RWPE2 (cell line): ENCODE data around the gene PARL.

ENCODE experiments used
- ATAC-seq: fragments of 200-7000 bp; cut with Tn5 transposase; 3 replicates; pipeline ENCODE4 v1.9.1; 2021; ENCODE audit warnings: low read depth
- DNase-seq: peaks from one replicate; pipeline ENCODE4 v3.0.0-alpha.2; 2020; ENCODE audit warnings: low spot score
- H3K27ac ChIP-seq: fragments of 450-650 bp; 2 replicates; pipeline ENCODE4 v1.5.1; 2017; ENCODE audit warnings: mild to moderate bottlenecking; ENCODE audit not compliant: poor library complexity, severe bottlenecking
- H3K27me3 ChIP-seq: fragments of 250-450 bp; sonication (Bioruptor Pico); 2 replicates; pipeline ENCODE4 v1.5.1; 2021; ENCODE audit warnings: mild to moderate bottlenecking, moderate library complexity; ENCODE audit not compliant: insufficient read depth, poor library complexity, severe bottlenecking
- H3K36me3 ChIP-seq: fragments of 250-450 bp; sonication (Bioruptor Pico); 2 replicates; pipeline ENCODE4 v1.5.1; 2020; ENCODE audit warnings: low read depth, mild to moderate bottlenecking, moderate library complexity
- H3K4me1 ChIP-seq: fragments of 250-450 bp; sonication (Bioruptor Pico); 2 replicates; pipeline ENCODE4 v1.5.1; 2021; ENCODE audit warnings: mild to moderate bottlenecking, moderate library complexity; ENCODE audit not compliant: insufficient read depth, poor library complexity, severe bottlenecking
- H3K4me3 ChIP-seq: fragments of 250-450 bp; sonication (Bioruptor Pico); 2 replicates; pipeline ENCODE4 v1.5.1; 2021; ENCODE audit warnings: mild to moderate bottlenecking, moderate library complexity; ENCODE audit not compliant: severe bottlenecking
- H3K9me3 ChIP-seq: fragments of 250-450 bp; sonication (Bioruptor Pico); 2 replicates; pipeline ENCODE4 v1.5.1; 2021; ENCODE audit warnings: mild to moderate bottlenecking, moderate library complexity; ENCODE audit not compliant: severe bottlenecking
- CTCF ChIP-seq: fragments of 450-650 bp; IDR thresholded peaks from one replicate; pipeline ENCODE4 v1.5.1; 2017; ENCODE audit warnings: mild to moderate bottlenecking, moderate library complexity; ENCODE audit not compliant: poor library complexity, severe bottlenecking

Gene PARL

DNA sequence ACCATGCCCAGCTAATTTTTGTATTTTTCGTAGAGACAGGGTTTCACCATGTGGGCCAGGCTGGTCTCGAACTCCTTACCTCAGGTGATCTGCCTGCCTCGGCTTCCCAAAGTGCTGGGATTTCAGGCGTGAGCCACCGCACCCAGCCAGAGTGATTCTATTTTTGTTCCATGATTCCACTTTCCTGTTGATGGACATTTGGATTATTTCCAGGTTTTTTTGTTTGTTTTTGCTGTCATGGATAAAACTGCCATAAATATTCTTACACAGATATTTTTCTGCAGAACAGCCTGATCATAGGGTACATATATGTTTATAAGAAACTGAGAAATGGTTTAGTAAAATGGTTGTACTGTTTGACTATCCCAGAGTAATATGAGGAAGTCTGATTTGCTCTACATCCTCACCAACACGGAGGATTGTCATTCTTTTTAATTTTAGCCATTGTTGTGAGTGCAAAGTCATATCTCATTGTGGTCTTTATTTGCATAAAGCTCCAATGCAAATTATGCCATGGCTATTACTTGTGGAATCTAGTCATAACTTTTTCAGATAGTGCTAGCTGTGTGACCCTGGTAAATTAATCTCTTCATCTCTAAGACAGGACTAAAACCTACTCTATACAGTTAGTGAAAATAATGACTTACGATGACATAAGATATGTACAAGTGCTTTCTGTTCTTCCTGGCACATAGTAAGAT, 102.0 kb downstream of the PARL start:
- Histone ChIP-seq H3K4me1 (no peaks in the 10 kb centered on the region), H3K4me3 (no peak overlapping the region), H3K36me3 (peaks cover 95% of the 10 kb centered on the region), H3K27ac (no peak overlapping the region), H3K27me3 (no peaks in the 10 kb centered on the region), H3K9me3 (no peaks in the 10 kb centered on the region)
- no peak for ATAC-seq
- DNase-seq, result no peak
- TF ChIP-seq CTCF, result no peak

GRCh38 chr3:183781246-183781645, 103.4 kb downstream of the PARL start:
- Histone ChIP-seq H3K36me3 (peaks cover 95% of the 10 kb centered on the region), H3K27me3 (no peaks in the 10 kb centered on the region), H3K4me1 (no peaks in the 10 kb centered on the region), H3K27ac (no peak overlapping the region), H3K9me3 (no peaks in the 10 kb centered on the region), H3K4me3 (no peak overlapping the region)
- no peak for TF ChIP-seq CTCF
- no peak for DNase-seq
- ATAC-seq, result no peak

DNA sequence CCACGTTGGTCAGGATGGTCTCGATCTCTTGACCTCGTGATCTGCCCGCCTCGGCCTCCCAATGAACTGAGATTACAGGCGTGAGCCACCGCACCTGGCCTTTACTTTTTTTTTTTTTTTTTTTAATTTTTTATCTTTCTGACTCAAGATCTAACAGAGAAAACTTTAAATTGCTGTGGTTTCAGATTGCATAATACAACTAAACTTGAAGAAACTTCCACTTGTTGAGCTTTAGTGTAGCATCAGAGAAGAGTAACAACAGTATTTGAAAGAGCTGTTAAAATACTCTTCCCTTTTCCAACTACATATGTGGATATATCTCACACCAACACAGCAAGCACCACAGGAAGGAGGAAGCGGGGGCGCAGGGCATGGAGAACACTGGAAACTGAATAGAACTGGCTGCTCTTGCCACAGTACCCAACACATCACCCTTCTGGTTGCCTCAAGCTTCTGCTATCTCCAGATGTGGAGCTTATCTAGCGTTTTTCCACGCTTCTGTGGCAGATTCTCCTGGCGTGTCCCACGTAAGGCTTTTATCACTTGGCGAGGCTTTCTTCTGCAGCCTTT, 104.7 kb downstream of the PARL start:
- no peak for TF ChIP-seq CTCF

More for the DNA sequence above, 104.7 kb downstream of the PARL start:
- H3K36me3 ChIP-seq, result peaks cover 97% of the 10 kb centered on the region
- no peaks in the 10 kb centered on the region for H3K4me1 ChIP-seq
- no peak overlapping the region for H3K4me3 ChIP-seq
- H3K27me3 ChIP-seq, result no peaks in the 10 kb centered on the region
- no peak overlapping the region for H3K27ac ChIP-seq
- ATAC-seq (no peak), DNase-seq (no peak)
- H3K9me3 ChIP-seq, result no peaks in the 10 kb centered on the region
